Measurements from ENCODE around the gene SLC30A2. TPM values are rescaled to one million over a fixed set of nuclear protein-coding genes. Genes with fewer than 3 reads are reported as not detected.

SLC30A2 gene
- total RNA-seq, 1 experiment from 2014 or later = 0.07 TPM

GRCh38 chr1:26029864-26030481 is 15.9 kb downstream of the SLC30A2 start:
- Histone ChIP-seq H3K4me2 (ENCODE audit: low read length) (no peak overlapping the region), H3K9me2 (replicated peaks; ENCODE audit: low read length) (no peaks in the 10 kb centered on the region), H4K20me1 (ENCODE audit: low read length) (no peaks in the 10 kb centered on the region), H3K27me3 (ENCODE audit: low read length) (no peaks in the 10 kb centered on the region), H3K9me3 (ENCODE audit: low read length) (no peaks in the 10 kb centered on the region), H3F3A (ENCODE audit: low read length, unreplicated experiment) (no peaks in the 10 kb centered on the region), H3K4me3 (ENCODE audit: low read length) (no peak overlapping the region), H3K36me3 (ENCODE audit: low read depth, low read length) (no peaks in the 10 kb centered on the region), H3K79me2 (ENCODE audit: low read length) (no peaks in the 10 kb centered on the region), H2AFZ (ENCODE audit: low read length) (no peak overlapping the region), H3K9ac (ENCODE audit: low read length) (no peak overlapping the region), H3K4me1 (ENCODE audit: insufficient read depth, low read length) (0 out of 2 replicates have a peak, but pooled peaks cover 5% of the 10 kb centered on the region), H3K27ac (ENCODE audit: low read length) (no peak overlapping the region)
- DNase-seq (no peak), ATAC-seq (no peak)
- POLR2A ChIA-PET (ENCODE audit: unreplicated experiment) = no interaction called here
- intact Hi-C loops (cut with micrococcal nuclease) = no loop called here
- CTCF ChIA-PET = interaction anchor here (0.5 to 0.8 kb wide), 3 partner anchors 84 to 193 kb away, joined by 3 to 4 read pairs (median 3); no protein-coding TSS in a partner anchor
- TF ChIP-seq, protein P1, sequence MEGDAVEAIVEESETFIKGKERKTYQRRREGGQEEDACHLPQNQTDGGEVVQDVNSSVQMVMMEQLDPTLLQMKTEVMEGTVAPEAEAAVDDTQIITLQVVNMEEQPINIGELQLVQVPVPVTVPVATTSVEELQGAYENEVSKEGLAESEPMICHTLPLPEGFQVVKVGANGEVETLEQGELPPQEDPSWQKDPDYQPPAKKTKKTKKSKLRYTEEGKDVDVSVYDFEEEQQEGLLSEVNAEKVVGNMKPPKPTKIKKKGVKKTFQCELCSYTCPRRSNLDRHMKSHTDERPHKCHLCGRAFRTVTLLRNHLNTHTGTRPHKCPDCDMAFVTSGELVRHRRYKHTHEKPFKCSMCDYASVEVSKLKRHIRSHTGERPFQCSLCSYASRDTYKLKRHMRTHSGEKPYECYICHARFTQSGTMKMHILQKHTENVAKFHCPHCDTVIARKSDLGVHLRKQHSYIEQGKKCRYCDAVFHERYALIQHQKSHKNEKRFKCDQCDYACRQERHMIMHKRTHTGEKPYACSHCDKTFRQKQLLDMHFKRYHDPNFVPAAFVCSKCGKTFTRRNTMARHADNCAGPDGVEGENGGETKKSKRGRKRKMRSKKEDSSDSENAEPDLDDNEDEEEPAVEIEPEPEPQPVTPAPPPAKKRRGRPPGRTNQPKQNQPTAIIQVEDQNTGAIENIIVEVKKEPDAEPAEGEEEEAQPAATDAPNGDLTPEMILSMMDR (conservative IDR thresholded peaks at IDR 0.05; ENCODE audit: low read depth, low read length) = peak; percentile 37; the same call in 1 of the 2 replicates
- TF ChIP-seq EZH2 (IDR thresholded peaks at IDR 0.05; ENCODE audit: low read length, unreplicated experiment) = no peak
- TF ChIP-seq EZH2phosphoT487 (IDR thresholded peaks at IDR 0.05; ENCODE audit: borderline replicate concordance, low read length) = no peak
- no TSS peak for BruUV-seq (replicated peaks)

GRCh38 chr1:26029054-26029863 is 16.7 kb downstream of the SLC30A2 start:
- H2AFZ ChIP-seq (ENCODE audit: low read length) = no peak overlapping the region
- POLR2A ChIA-PET (ENCODE audit: unreplicated experiment) = no interaction called here
- BruUV-seq (replicated peaks) = no TSS peak

More at GRCh38 chr1:26029054-26029863, 16.7 kb downstream of the SLC30A2 start:
- H3K9me3 ChIP-seq (ENCODE audit: low read length) = no peaks in the 10 kb centered on the region
- ATAC-seq = no peak; the same call in 1 of the 2 replicates
- no peaks in the 10 kb centered on the region for H3K79me2 ChIP-seq (ENCODE audit: low read length)
- DNase-seq = no peak
- no peaks in the 10 kb centered on the region for H3K27me3 ChIP-seq (ENCODE audit: low read length)
- CTCF ChIA-PET = interaction anchor here (0.5 to 0.8 kb wide), 3 partner anchors 83 to 192 kb away, joined by 3 to 4 read pairs (median 3); no protein-coding TSS in a partner anchor
- H4K20me1 ChIP-seq (ENCODE audit: low read length) = no peaks in the 10 kb centered on the region
- no peak overlapping the region for H3K4me3 ChIP-seq (ENCODE audit: low read length)
- H3K9me2 ChIP-seq (replicated peaks; ENCODE audit: low read length) = no peaks in the 10 kb centered on the region
- H3K4me2 ChIP-seq (ENCODE audit: low read length) = no peak overlapping the region
- no peak overlapping the region for H3K27ac ChIP-seq (ENCODE audit: low read length)
- no peaks in the 10 kb centered on the region for H3K4me1 ChIP-seq (ENCODE audit: insufficient read depth, low read length)
- H3F3A ChIP-seq (ENCODE audit: low read length, unreplicated experiment) = no peaks in the 10 kb centered on the region
- TF ChIP-seq EZH2 (IDR thresholded peaks at IDR 0.05; ENCODE audit: low read length, unreplicated experiment) (no peak), EZH2phosphoT487 (IDR thresholded peaks at IDR 0.05; ENCODE audit: borderline replicate concordance, low read length) (no peak)
- TF ChIP-seq, protein P1 (conservative IDR thresholded peaks at IDR 0.05; ENCODE audit: low read depth, low read length) = no peak
- no peak overlapping the region for H3K9ac ChIP-seq (ENCODE audit: low read length)
- H3K36me3 ChIP-seq (ENCODE audit: low read depth, low read length) = no peaks in the 10 kb centered on the region
- intact Hi-C loops (cut with micrococcal nuclease) = no loop called here

Data from PC-3 (cell line).